ENCODE results near the gene MPO. TPM values are rescaled to one million over a fixed set of nuclear protein-coding genes. Genes with fewer than 3 reads are reported as not detected.

The MPO gene
- total RNA-seq, 4 donors from 2014 or later, result 0.10 TPM; not detected in 3

- no peak overlapping the region for H3K4me3 ChIP-seq (ENCODE audit: low read depth, poor library complexity, severe bottlenecking)
- DNase-seq (ENCODE audit: low spot score in 2 of 2), result peak in 1 of 2 donors; percentile 8
- WGBS, 2 donors, result 51 to 58% methylated on average over 1 of the region's 1 CpG
- intact Hi-C loops (cut with DNase I; ENCODE audit: low total_unique reads), result no loop called here
- no peak for TF ChIP-seq POLR2A (IDR thresholded peaks at IDR 0.05)
- TF ChIP-seq CTCF (IDR thresholded peaks at IDR 0.05), result no peak
Measured at GRCh38 chr17:58312829-58313228, 32.1 kb upstream of the MPO start.

GRCh38 chr17:58312021-58312630 is 31.4 kb upstream of the MPO start:
- H3K4me3 ChIP-seq (ENCODE audit: low read depth, poor library complexity, severe bottlenecking), result no peak overlapping the region
- peak; percentile 9 to 70 for DNase-seq (ENCODE audit: low spot score in 2 of 2)
- 91 to 92% methylated on average over 12 to 19 of the region's 23 CpGs for WGBS, 2 donors
- intact Hi-C loops (cut with DNase I; ENCODE audit: low total_unique reads), result no loop called here
- no peak for TF ChIP-seq POLR2A (IDR thresholded peaks at IDR 0.05)
- TF ChIP-seq CTCF (IDR thresholded peaks at IDR 0.05), result no peak

GRCh38 chr17:58311429-58311894 is 30.7 kb upstream of the MPO start:
- DNase-seq (ENCODE audit: low spot score in 2 of 2), result peak in 1 of 2 donors; percentile 10
- intact Hi-C loops (cut with DNase I; ENCODE audit: low total_unique reads), result no loop called here
- 84 to 89% methylated on average over 8 to 9 of the region's 9 CpGs for WGBS, 2 donors
- TF ChIP-seq CTCF (IDR thresholded peaks at IDR 0.05) (no peak), POLR2A (IDR thresholded peaks at IDR 0.05) (no peak)
- no peak overlapping the region for H3K4me3 ChIP-seq (ENCODE audit: low read depth, poor library complexity, severe bottlenecking)

GRCh38 chr17:58310511-58311428 is 30.0 kb upstream of the MPO start:
- peak in 1 of 2 donors; percentile 64 for DNase-seq (ENCODE audit: low spot score in 2 of 2)
- intact Hi-C loops (cut with DNase I; ENCODE audit: low total_unique reads), result no loop called here
- 91 to 94% methylated on average over 20 to 22 of the region's 23 CpGs for WGBS, 2 donors
- TF ChIP-seq POLR2A (IDR thresholded peaks at IDR 0.05), result no peak
- TF ChIP-seq CTCF (IDR thresholded peaks at IDR 0.05), result no peak
- no peak overlapping the region for H3K4me3 ChIP-seq (ENCODE audit: low read depth, poor library complexity, severe bottlenecking)

GRCh38 chr17:58309918-58310259 is 29.2 kb upstream of the MPO start:
- DNase-seq (ENCODE audit: low spot score in 2 of 2), result peak in 1 of 2 donors; percentile 62
- WGBS, 2 donors, result 70 to 78% methylated on average over 5 of the region's 5 CpGs
- no peak overlapping the region for H3K4me3 ChIP-seq (ENCODE audit: low read depth, poor library complexity, severe bottlenecking)
- TF ChIP-seq CTCF (IDR thresholded peaks at IDR 0.05), result no peak
- no peak for TF ChIP-seq POLR2A (IDR thresholded peaks at IDR 0.05)
- intact Hi-C loops (cut with DNase I; ENCODE audit: low total_unique reads), result no loop called here
